HepG2 (cell line): ENCODE measurements around the gene ATP5F1C. TPM values are rescaled to one million over a fixed set of nuclear protein-coding genes. Genes with fewer than 3 reads are reported as not detected.

Source experiments
- ATF1 ChIP-seq: IDR thresholded peaks from 2 replicates; pipeline ENCODE4 v1.6.1; 2016; ENCODE audit warnings: mild to moderate bottlenecking, control low read depth
- ATF5 ChIP-seq: sonication (generic); formaldehyde crosslinking; IDR thresholded peaks from 2 replicates; pipeline ENCODE4 v1.4.0; 2020; ENCODE audit warnings: mild to moderate bottlenecking, low read depth, missing genetic modification reagents
- CEBPZ ChIP-seq: IDR thresholded peaks from 2 replicates; pipeline ENCODE4 v1.6.1; 2012; ENCODE audit warnings: low read length, improper control_type of control experiment
- EED ChIP-seq: sonication (generic); formaldehyde crosslinking; IDR thresholded peaks from 2 replicates; pipeline ENCODE4 v1.5.0; 2020; ENCODE audit warnings: mild to moderate bottlenecking, missing genetic modification reagents
- HHEX ChIP-seq: IDR thresholded peaks from 2 replicates; pipeline ENCODE4 v1.6.1; 2016; ENCODE audit warnings: control low read depth
- ISL2 ChIP-seq: sonication (generic); formaldehyde crosslinking; IDR thresholded peaks from 2 replicates; pipeline ENCODE4 v1.5.0; 2020; ENCODE audit warnings: missing genetic modification reagents
- KAT2B ChIP-seq: fragments of 150-350 bp; IDR thresholded peaks from 2 replicates; pipeline ENCODE4 v1.6.1; 2014; ENCODE audit warnings: low read depth, low read length, borderline replicate concordance
- NFE2L1 ChIP-seq: sonication (generic); formaldehyde crosslinking; IDR thresholded peaks from 2 replicates; pipeline ENCODE4 v1.4.0; 2020; ENCODE audit warnings: missing genetic modification reagents, mild to moderate bottlenecking, borderline replicate concordance
- NFYC ChIP-seq: IDR thresholded peaks from 2 replicates; pipeline ENCODE4 v1.6.1; 2016; ENCODE audit warnings: missing genetic modification reagents, missing compliant biosample characterization
- PPARG ChIP-seq: conservative IDR thresholded peaks from 2 replicates; pipeline ENCODE4 v1.6.1; 2016; ENCODE audit warnings: missing biosample characterization, missing genetic modification reagents
- REPIN1 ChIP-seq: sonication (generic); formaldehyde crosslinking; IDR thresholded peaks from 2 replicates; pipeline ENCODE4 v1.8.0; 2022; ENCODE audit warnings: missing genetic modification reagents, low read depth, mild to moderate bottlenecking, borderline replicate concordance
- REST ChIP-seq, 2 experiments: IDR thresholded peaks; 2 replicates each; pipeline ENCODE4 v1.6.1; 2011 to 2012; ENCODE audit warnings: low read length in 2 of 2, borderline replicate concordance in 1 of 2, low read depth in 1 of 2, mild to moderate bottlenecking in 1 of 2, moderate library complexity in 1 of 2
- SUZ12 ChIP-seq: fragments of 150-350 bp; IDR thresholded peaks from 2 replicates; pipeline ENCODE4 v1.6.1; 2014; ENCODE audit warnings: low read depth, low read length
- ZBTB38 ChIP-seq: sonication (generic); formaldehyde crosslinking; IDR thresholded peaks from 2 replicates; pipeline ENCODE4 v1.5.1; 2020; ENCODE audit warnings: mild to moderate bottlenecking, missing genetic modification reagents
- ZKSCAN5 ChIP-seq: sonication (generic); formaldehyde crosslinking; IDR thresholded peaks from 2 replicates; pipeline ENCODE4 v1.5.1; 2020; ENCODE audit warnings: mild to moderate bottlenecking, missing genetic modification reagents
- ZNF503 ChIP-seq: sonication (generic); formaldehyde crosslinking; IDR thresholded peaks from 2 replicates; pipeline ENCODE4 v1.4.0; 2020; ENCODE audit warnings: missing genetic modification reagents
- ZNF572 ChIP-seq: sonication (generic); formaldehyde crosslinking; IDR thresholded peaks from 2 replicates; pipeline ENCODE4 v1.5.1; 2020; ENCODE audit warnings: mild to moderate bottlenecking, missing genetic modification reagents
- ZNF644 ChIP-seq: IDR thresholded peaks from 2 replicates; pipeline ENCODE4 v1.6.1; 2016; ENCODE audit warnings: low read depth
- ZNF724P ChIP-seq: sonication (generic); formaldehyde crosslinking; IDR thresholded peaks from 2 replicates; pipeline ENCODE4 v1.8.0; 2022; ENCODE audit warnings: missing genetic modification reagents, borderline replicate concordance
- ZNF747 ChIP-seq: sonication (generic); formaldehyde crosslinking; IDR thresholded peaks from 2 replicates; pipeline ENCODE4 v1.8.1; 2023; ENCODE audit warnings: missing genetic modification reagents, mild to moderate bottlenecking, borderline replicate concordance
- polyA plus RNA-seq, 8 experiments: library from polyadenylated mRNA; depleted of rRNA in 3 of 8; stranded (reverse) in 7 of 8; unstranded in 1 of 8; fragments of >200 nt; fragmentation: Illumina TruSeq in 4 of 8; extraction: Trizol in 4 of 8; gene quantifications; 2 replicates each; pipeline versions ENCODE4 v1.2.1 to v1.2.3, GENCODE V29; 2011 to 2016; ENCODE audit warnings: low read depth in 4 of 8, missing spikeins in 1 of 8, mixed read lengths in 1 of 8; ENCODE audit not compliant: insufficient read depth in 1 of 8
- total RNA-seq, 5 experiments: library from RNA; depleted of rRNA; stranded (reverse); fragments of >200 nt; fragmentation: Illumina TruSeq; extraction: Trizol; gene quantifications; 2 replicates each; pipeline ENCODE4 v1.2.3, GENCODE V29; 2016; ENCODE audit warnings: low read depth in 1 of 5

The ATP5F1C gene
- total and polyA plus RNA-seq, 2 of the 13 experiments (the other 11 are each of a cell fraction or from before 2014, with no cell fraction given) = 407 to 416 TPM

GRCh38 chr10:7818295-7819120, 30.5 kb downstream of the ATP5F1C start, which contains the start of gene TAF3 (continued):
- TF ChIP-seq NFE2L1 (CRISPR knock-in tag) (no peak), ZNF572 (peak; percentile 65; the same call in 1 of the 2 replicates), REST (IDR thresholded peaks at IDR 0.05; ENCODE audit: borderline replicate concordance in 1 of 2, low read depth in 1 of 2, low read length in 2 of 2) (peak in 1 of 2 experiments; percentile 66; a peak in 1 of 4 replicates), ZNF724P (CRISPR knock-in tag) (peak; percentile 90), CEBPZ (no peak), ATF1 (CRISPR knock-in tag) (no peak), KAT2B (no peak), REPIN1 (CRISPR knock-in tag) (peak; percentile 91; the same call in 1 of the 2 replicates), EED (CRISPR knock-in tag) (no peak; the same call in none of the 2 replicates), HHEX (CRISPR knock-in tag) (no peak), NFYC (no peak; the same call in 1 of the 2 replicates), ZBTB38 (CRISPR knock-in tag) (no peak), ATF5 (CRISPR knock-in tag) (no peak), ZNF747 (CRISPR knock-in tag) (peak; percentile 94), ZNF503 (CRISPR knock-in tag) (peak; percentile 71), ZKSCAN5 (CRISPR knock-in tag) (no peak), ISL2 (peak; percentile 78), PPARG (peak; percentile 66; the same call in 1 of the 2 replicates), SUZ12 (no peak), ZNF644 (0 out of 2 replicates have a peak, but pooled peaks have one; percentile 23)
